GM18502 (cell line): ENCODE results near the gene ACKR4.
A peak's percentile ranks its signal among the peaks of the same experiment; 100 is the strongest.
"Not testable (repeated sequence)": the region's sequence is repeated elsewhere in the genome, so short reads cannot be mapped to it uniquely, and the experiment has no call there.

Source experiments
- ATAC-seq: cut with Tn5 transposase; IDR thresholded peaks from one replicate; pipeline ENCODE4 v1.9.1; 2021; ENCODE audit warnings: mild to moderate bottlenecking; ENCODE audit not compliant: unreplicated experiment, poor library complexity

The ACKR4 gene

GRCh38 chr3:132596816-132597433 lies at the start of gene ACKR4:
Gene ACKR4 (plus strand): TSS chr3:132597270. CDS start chr3:132600398, 3,128 bp downstream.
- ATAC-seq = no peak

GRCh38 chr3:132549169-132549568 lies 47.9 kb upstream of the ACKR4 start:
- no peak for ATAC-seq

GRCh38 chr3:132549890-132550578 lies 47.0 kb upstream of the ACKR4 start:
- peak; percentile 80 for ATAC-seq

- ATAC-seq = no peak
Measured at GRCh38 chr3:132550579-132551305, 46.3 kb upstream of the ACKR4 start.

GRCh38 chr3:132553826-132554225 lies 43.2 kb upstream of the ACKR4 start:
- ATAC-seq = no peak

- no peak for ATAC-seq
Measured at GRCh38 chr3:132554437-132554836, 42.6 kb upstream of the ACKR4 start.

- no peak for ATAC-seq
Measured at GRCh38 chr3:132555306-132556035, 41.6 kb upstream of the ACKR4 start.

- ATAC-seq = not testable (repeated sequence)
Measured at GRCh38 chr3:132556036-132556386, 41.1 kb upstream of the ACKR4 start.

GRCh38 chr3:132556508-132557159 lies 40.4 kb upstream of the ACKR4 start:
- ATAC-seq = no peak

- ATAC-seq = no peak
Measured at GRCh38 chr3:132561003-132561402, 36.1 kb upstream of the ACKR4 start.

- no peak for ATAC-seq
Measured at GRCh38 chr3:132563420-132564069, 33.5 kb upstream of the ACKR4 start.

- no peak for ATAC-seq
Measured at GRCh38 chr3:132564070-132564465, 33.0 kb upstream of the ACKR4 start.

GRCh38 chr3:132568422-132568821 lies 28.6 kb upstream of the ACKR4 start:
- no peak for ATAC-seq

GRCh38 chr3:132569153-132569552 lies 27.9 kb upstream of the ACKR4 start:
- ATAC-seq = no peak

- no peak for ATAC-seq
Measured at GRCh38 chr3:132569580-132569979, 27.5 kb upstream of the ACKR4 start.

- ATAC-seq = no peak
Measured at GRCh38 chr3:132570016-132570415, 27.1 kb upstream of the ACKR4 start.

- ATAC-seq = no peak
Measured at GRCh38 chr3:132573797-132574211, 23.3 kb upstream of the ACKR4 start.

GRCh38 chr3:132587401-132587800 lies 9.7 kb upstream of the ACKR4 start:
- ATAC-seq = no peak

GRCh38 chr3:132592216-132592615 lies 4.9 kb upstream of the ACKR4 start:
- no peak for ATAC-seq
